ENCODE measurements around the gene GPR65.

- TF ChIP-seq GTF2F1 (IDR thresholded peaks at IDR 0.05; ENCODE audit: low read depth, low read length) (no peak), RFX5 (IDR thresholded peaks at IDR 0.05; ENCODE audit: low read depth, low read length) (no peak), JUND (IDR thresholded peaks at IDR 0.05; ENCODE audit: borderline replicate concordance, low read depth, low read length) (no peak), JUND (tag; IDR thresholded peaks at IDR 0.05; ENCODE audit: borderline replicate concordance, low read depth, low read length) (no peak), POLR2A (conservative IDR thresholded peaks at IDR 0.05) (no peak), YY1 (IDR thresholded peaks at IDR 0.05; ENCODE audit: borderline replicate concordance in 1 of 3, control insufficient read depth in 1 of 3, extremely low read depth in 1 of 3, insufficient read depth in 3 of 3, insufficient read length in 1 of 3, insufficient replicate concordance in 2 of 3, low read depth in 1 of 3, low read length in 2 of 3) (no peak), GTF3C2 (IDR thresholded peaks at IDR 0.05; ENCODE audit: borderline replicate concordance, extremely low read depth, insufficient read length) (no peak), BRD4 (IDR thresholded peaks at IDR 0.05) (no peak), BRF1 (IDR thresholded peaks at IDR 0.05; ENCODE audit: borderline replicate concordance, extremely low read depth, insufficient read length) (no peak)
Measured at GRCh38 chr14:87999277-87999676, 5.7 kb upstream of the GPR65 start.

Measured in K562 (cell line).